VCaP (cell line): ENCODE results near the gene MYH16.
A peak's percentile ranks its signal among the peaks of the same experiment; 100 is the strongest.
"Not testable (repeated sequence)": the region's sequence is repeated elsewhere in the genome, so short reads cannot be mapped to it uniquely, and the experiment has no call there.

ENCODE experiments used
- H3K27ac ChIP-seq: fragments of 450-650 bp; 2 replicates; pipeline ENCODE4 v1.5.1; 2017
- TF ChIP-seq, protein P1 (sequence below): fragments of 450-650 bp; conservative IDR thresholded peaks from 2 replicates; pipeline ENCODE4 v1.5.1; 2017; ENCODE audit warnings: mild to moderate bottlenecking, moderate library complexity

The MYH16 gene

GRCh38 chr7:99310004-99310403 is 37.4 kb downstream of the MYH16 start:
- H3K27ac ChIP-seq: no peak overlapping the region
- TF ChIP-seq, protein P1, sequence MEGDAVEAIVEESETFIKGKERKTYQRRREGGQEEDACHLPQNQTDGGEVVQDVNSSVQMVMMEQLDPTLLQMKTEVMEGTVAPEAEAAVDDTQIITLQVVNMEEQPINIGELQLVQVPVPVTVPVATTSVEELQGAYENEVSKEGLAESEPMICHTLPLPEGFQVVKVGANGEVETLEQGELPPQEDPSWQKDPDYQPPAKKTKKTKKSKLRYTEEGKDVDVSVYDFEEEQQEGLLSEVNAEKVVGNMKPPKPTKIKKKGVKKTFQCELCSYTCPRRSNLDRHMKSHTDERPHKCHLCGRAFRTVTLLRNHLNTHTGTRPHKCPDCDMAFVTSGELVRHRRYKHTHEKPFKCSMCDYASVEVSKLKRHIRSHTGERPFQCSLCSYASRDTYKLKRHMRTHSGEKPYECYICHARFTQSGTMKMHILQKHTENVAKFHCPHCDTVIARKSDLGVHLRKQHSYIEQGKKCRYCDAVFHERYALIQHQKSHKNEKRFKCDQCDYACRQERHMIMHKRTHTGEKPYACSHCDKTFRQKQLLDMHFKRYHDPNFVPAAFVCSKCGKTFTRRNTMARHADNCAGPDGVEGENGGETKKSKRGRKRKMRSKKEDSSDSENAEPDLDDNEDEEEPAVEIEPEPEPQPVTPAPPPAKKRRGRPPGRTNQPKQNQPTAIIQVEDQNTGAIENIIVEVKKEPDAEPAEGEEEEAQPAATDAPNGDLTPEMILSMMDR: no peak

- TF ChIP-seq, protein P1: no peak
- H3K27ac ChIP-seq: no peak overlapping the region
Measured at GRCh38 chr7:99311702-99312101, 39.1 kb downstream of the MYH16 start.

DNA sequence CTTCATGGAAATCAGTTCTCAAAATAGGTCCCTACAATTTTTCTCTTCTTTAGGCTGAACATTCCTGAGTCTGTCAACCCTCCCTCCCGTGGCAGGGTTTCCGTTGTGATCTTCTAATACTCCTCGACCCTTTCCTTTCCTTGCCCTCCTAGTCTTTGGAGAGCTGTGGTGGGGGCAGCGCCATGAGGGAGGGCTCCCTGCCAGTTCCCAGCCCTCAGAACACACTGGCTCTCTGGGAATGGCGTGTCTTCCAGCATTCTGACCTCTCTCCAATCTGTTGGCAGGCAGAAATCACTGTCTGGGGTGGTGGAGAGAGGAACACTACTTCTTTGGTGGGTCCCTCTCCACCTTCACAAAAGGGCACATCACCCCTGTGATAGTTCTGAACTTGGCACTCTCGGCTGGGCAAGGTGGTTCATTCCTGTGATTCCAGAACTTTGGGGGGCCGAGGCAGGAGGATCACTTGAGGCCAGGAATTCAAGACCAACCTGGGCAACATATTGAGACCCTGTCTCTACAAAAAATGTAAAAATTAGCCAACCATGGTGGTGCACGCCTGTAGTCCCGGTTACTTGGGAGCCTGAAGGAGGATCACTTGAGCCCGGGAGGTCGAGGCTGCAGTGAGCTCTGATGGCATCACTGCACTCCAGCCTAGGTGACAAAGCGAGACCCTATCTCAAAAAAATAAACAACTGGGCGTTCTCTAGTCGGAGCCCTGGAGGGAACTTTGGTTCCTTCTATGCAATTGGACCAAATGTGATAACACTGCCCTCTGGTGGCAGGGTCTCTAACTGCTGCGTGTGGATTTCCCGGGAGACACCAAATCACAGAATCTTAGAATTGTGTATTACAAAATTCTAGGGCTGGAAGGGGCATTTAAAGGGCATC is 39.9 kb downstream of the MYH16 start:
- TF ChIP-seq, protein P1: peak; percentile 95
- no peak overlapping the region for H3K27ac ChIP-seq

GRCh38 chr7:99313204-99313573 is 40.5 kb downstream of the MYH16 start:
- TF ChIP-seq, protein P1: peak; percentile 56
- no peak overlapping the region for H3K27ac ChIP-seq

- no peak overlapping the region for H3K27ac ChIP-seq
- TF ChIP-seq, protein P1: no peak
Measured at GRCh38 chr7:99314504-99314903, 41.9 kb downstream of the MYH16 start.

- TF ChIP-seq, protein P1: no peak
Measured at GRCh38 chr7:99320371-99320770, 47.7 kb downstream of the MYH16 start.

GRCh38 chr7:99322659-99323058 is 50.0 kb downstream of the MYH16 start:
- H3K27ac ChIP-seq: not testable (repeated sequence)

More at GRCh38 chr7:99320371-99320770, 47.7 kb downstream of the MYH16 start:
- no peak overlapping the region for H3K27ac ChIP-seq

DNA sequence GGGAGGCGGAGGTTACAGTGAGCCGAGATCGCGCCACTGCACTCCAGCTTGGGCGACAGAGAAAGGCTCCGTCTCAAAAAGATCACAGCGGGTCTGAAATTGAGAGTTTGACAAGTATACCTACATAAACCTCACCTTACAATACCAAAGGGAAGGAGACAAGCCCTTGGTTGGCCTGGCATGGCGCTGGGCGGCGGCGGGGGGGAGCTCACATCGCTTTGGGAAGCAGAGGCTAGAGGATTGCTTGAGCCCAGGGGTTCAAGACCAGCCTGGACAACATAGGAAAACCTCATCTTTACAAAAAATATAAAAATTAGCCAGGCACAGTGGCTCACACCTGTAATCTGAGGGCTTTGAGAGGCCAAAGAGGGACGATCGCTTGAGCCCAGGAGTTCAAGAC is 51.9 kb downstream of the MYH16 start:
- peak overlapping the region; percentile 94; the same call in 1 of the 2 replicates for H3K27ac ChIP-seq
- TF ChIP-seq, protein P1: no peak
